Measurements from ENCODE around the gene UNC13A.

Gene UNC13A

DNA sequence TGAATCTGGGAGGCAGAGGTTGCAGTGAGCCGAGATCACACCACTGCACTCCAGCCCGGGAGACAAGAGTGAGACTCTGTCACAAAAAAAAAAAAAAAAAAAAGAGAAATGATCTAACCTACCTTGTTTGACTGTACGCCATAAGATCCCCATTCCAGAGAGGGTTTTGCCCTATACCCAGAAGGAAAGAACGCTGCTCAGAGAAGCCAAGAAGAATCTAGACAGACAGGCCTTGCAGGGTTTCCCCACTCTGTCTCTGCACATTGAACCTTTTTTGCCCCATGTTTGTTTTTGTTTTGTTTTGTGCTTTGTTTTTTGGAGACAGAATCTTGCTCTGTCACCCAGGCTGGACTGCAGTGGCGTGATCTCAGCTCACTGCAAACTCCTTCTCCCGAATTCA, 23.7 kb upstream of the UNC13A start:
- no peak for DNase-seq (ENCODE audit: low read depth in 2 of 2, low spot score in 1 of 2)

DNA sequence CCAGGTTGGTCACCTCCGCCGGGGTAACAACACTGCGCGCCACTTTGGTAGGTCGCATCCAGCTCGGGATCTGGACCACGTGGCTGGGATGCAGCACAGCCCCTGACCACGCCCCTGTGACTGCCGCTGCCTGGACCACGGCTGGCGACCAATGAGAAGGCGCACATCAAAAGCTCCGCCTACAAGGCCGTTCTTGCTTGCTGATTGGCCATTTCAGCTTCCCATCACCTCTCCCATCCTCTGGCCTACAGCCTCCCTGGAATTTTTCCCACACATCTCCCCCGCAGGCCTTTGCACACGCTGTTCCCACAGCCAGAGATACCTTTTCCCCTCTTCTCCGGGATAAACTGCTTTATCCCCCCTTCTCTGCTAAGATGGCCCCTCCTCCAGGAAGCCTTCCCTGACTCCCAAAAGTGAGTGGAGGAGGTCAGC, 18.6 kb upstream of the UNC13A start:
- DNase-seq (ENCODE audit: low read depth in 2 of 2, low spot score in 1 of 2) = no peak

GRCh38 chr19:17703824-17704463, 15.8 kb upstream of the UNC13A start:
- DNase-seq (ENCODE audit: low read depth in 2 of 2, low spot score in 1 of 2) = peak; percentile 23 to 65

DNA sequence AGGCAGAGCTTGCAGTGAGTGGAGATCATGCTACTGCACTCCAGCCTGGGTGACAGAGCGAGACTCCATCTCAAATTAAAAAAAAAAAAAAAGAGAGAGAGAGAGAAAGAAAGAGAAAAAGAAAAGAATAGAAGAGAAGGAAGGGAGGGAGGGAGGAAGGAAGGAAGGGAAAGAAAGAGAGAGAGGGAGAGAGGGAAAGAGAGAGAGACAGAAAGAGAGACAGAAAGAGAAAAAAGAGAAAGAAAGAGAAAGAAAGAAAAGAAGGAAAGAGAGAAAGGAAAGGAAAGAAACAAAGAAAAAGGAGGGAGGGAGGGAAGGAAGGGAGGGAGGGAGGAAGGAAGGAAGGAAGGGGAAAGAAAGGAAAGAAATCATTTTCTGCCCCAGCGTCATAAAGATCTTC, 7.0 kb upstream of the UNC13A start:
- no peak for DNase-seq (ENCODE audit: low read depth in 2 of 2, low spot score in 1 of 2)

DNA sequence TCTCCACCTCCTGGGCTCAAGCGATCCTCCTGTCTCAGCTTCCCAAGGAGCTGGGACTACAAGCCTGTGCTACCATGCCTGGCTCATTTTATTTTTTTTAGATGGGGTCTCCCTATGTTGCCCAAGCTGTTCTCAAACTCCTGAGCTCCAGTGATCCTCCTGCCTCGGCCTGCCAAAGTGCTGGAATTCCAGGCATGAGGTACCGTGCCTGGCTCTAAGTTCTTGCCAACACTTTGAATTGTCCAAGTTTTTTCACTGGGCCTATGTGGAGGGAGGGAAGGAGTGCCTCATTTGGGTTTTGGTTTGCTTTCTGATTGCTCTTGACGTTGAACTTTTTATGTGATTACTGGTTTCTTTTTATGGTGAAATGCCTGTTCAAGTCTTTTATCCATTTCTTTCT, 4.4 kb upstream of the UNC13A start:
- DNase-seq (ENCODE audit: low read depth in 2 of 2, low spot score in 1 of 2) = no peak

DNA sequence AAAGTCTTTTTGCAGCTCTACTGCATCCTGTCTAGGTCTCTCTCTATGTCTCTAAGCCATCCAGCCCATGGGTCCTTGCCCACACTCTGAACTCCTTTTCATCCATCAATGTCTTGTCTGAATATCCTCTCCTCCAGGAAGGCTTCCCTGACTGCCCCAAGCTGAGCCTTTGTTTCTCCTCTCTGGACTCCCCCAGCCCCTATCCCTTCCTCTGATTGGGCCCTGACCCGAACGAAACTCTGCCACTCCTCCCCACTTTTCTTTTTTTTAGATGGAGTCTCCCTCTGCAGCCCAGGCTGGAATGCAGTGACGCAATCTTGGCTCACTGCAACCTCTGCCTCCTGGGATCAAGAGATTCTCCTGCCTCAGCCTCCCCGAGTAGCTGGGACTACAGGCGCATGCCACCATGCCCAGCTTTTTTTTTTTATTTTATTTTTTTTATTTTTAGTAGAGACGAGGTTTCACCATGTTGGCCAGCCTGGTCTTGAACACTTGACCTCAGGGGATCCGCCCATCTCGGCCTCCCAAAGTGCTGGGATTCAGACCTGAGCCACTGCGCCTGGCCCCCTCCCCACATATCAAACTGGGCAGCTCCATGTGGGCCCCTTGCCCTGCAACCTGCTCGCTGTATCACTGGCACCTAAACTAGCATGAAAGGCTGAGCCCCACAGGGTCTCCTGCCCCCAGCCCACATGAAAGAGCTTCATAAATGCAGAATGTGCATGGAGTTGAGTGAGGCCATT, 870 bp upstream of the UNC13A start:
- no peak for DNase-seq (ENCODE audit: low read depth in 2 of 2, low spot score in 1 of 2)

GRCh38 chr19:17687141-17687856, 855 bp downstream of the UNC13A start:
- no peak for DNase-seq (ENCODE audit: low read depth in 2 of 2, low spot score in 1 of 2)

GRCh38 chr19:17686592-17687024, 1.5 kb downstream of the UNC13A start:
- no peak for DNase-seq (ENCODE audit: low read depth in 2 of 2, low spot score in 1 of 2)

DNA sequence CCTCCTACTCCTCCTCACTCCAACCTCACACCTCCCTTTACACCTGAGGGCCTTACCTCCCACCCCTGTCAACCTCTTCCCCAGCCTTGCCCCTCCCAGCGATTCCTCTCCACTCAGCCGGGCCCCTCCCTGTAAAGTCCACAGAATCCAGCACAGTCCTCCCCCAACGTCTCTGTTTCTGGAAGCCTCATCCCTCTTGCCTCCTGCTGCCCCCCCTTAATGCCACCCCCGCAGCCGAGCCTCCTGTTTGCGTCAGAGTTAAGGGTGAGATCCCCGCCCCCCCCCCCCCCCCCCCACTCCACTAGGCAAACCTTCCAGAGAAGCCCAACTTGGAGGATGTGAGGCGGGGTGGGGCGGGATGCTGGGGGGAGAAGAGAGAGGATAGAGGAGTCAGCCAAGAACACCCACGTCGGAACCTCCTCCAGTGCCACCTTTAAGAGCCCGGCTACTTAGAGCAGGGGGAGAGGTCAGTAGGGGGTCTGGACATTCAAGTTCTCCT, 2.1 kb downstream of the UNC13A start:
- no peak for DNase-seq (ENCODE audit: low read depth in 2 of 2, low spot score in 1 of 2)

DNA sequence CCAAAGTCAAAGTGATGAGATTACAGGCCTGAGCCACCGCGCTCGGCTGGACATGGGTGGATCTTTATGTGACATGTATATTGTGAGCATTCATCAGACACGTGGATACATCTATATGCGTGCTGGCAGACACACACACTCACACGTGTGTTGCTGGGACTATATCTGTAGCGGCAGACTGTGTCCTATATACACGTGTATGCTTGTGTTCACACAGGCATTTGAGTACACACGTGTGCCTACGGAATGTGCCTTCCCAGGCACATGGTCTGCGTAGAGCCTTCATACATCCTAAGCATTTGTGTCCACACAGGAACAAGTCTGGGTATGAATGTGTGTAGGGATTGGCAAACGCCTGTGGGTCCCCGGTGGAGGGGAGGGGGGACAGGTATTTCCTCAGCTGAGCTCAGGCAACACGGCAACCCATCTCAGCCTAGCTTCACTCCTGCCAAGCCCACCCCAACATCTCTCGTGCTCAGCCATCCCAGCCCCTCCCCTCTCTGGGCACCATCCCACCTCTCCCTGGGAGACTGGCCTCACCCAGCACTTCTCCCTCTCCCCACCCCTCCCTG, 2.6 kb downstream of the UNC13A start:
- no peak for DNase-seq (ENCODE audit: low read depth in 2 of 2, low spot score in 1 of 2)

DNA sequence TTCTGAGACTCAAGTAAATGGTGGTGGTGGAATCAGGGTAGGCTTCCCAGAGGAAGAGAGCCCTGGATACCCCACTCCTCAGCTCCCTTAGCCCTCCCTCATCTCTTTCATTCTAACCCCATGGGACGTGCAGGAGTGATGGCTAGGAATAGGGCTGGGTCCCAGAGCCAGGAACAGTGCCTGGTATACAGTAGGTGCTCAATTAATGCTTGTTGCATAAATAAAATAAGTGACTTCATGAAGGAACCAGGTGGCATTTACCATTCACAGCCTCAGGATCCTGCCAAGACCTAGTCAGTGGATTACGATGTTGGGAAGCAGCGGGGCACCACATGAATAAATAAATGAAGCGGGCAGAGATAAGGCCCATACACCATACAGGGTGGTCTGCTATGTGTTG, 3.9 kb downstream of the UNC13A start:
- DNase-seq (ENCODE audit: low read depth in 2 of 2, low spot score in 1 of 2) = no peak

DNA sequence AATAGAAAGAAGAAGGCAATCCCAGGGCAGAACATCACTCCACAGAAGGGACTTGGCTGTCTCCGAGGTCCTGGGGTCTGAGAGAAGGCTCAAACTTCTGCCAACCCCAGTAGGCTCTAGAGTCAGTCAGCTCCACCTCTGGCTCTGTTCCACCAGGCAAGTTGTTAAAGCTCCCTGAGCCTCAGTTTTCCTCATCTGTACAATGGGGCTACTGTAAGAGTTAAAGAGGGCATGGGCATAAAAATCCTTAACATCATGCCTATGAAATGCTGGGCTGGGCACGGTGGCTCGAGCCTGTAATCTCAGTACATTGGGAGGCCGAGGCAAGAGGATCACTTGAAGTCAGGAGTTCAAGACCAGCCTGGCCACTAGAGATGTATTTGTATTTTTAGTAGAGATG, 5.1 kb downstream of the UNC13A start:
- DNase-seq (ENCODE audit: low read depth in 2 of 2, low spot score in 1 of 2) = no peak

DNA sequence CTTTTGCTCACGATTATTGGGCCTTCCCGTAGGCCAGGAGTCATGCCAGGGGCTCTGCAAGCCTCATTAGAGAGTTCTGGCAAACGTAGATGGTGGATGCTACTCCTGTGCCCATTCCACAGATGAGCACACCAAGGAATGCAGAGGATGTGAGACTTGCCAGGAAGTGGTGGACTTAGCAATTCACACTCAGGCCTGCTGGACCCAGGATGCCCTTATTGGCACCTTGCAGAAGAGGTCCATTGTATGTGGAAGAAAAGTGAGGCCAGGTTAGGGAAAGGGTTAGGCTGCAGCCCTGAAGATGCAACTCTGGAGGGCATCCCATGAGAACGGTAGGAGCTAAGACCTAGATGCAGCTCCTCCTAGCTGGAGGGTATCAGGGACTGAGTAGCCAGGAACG, 5.9 kb downstream of the UNC13A start:
- DNase-seq (ENCODE audit: low read depth in 2 of 2, low spot score in 1 of 2) = no peak

GRCh38 chr19:17681505-17682125, 6.5 kb downstream of the UNC13A start:
- DNase-seq (ENCODE audit: low read depth in 2 of 2, low spot score in 1 of 2) = no peak

GRCh38 chr19:17680230-17680722, 7.9 kb downstream of the UNC13A start:
- DNase-seq (ENCODE audit: low read depth in 2 of 2, low spot score in 1 of 2) = peak; percentile 14 to 38

- no peak for DNase-seq (ENCODE audit: low read depth in 2 of 2, low spot score in 1 of 2)
These were observed 8.5 kb downstream of the UNC13A start for GRCh38 chr19:17679526-17680229.

DNA sequence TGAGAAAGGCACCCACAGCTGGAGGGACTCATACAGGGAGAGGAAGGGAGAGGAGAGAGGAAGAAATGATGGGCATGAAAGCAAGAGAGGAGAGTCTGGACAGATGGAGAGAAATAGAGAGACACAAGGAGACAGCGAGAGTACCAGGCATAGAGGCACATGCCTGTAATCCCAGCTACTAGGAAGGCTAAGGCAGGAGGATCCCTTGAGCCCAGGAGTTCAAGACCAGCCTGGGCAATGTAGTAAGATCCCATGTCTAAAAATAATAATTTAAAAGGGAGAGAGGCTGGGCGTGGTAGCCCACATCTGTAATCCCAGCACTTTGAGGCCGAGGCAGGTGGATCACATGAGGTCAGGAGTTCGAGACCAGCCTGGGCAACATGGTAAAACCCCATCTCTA, 9.3 kb downstream of the UNC13A start:
- no peak for DNase-seq (ENCODE audit: low read depth in 2 of 2, low spot score in 1 of 2)

DNA sequence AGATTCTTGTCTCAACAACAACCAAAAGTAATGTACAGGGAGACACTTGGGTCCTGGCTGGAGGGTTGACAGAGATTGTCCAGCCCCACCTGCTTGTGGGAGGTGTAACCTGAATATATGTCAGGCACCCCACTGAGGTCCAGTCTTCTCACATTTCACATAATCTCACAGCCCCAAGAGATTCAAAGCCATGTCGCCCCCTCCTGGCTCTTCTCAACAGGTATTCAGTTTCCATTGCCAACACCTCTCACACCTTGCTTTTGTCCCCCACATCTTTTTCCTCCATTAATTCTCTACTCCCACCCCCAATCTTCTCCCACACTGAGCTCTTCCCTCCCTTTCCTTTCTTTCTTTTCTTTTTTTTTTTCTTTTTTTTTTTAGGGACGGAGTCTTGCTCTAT, 11.2 kb downstream of the UNC13A start:
- DNase-seq (ENCODE audit: low read depth in 2 of 2, low spot score in 1 of 2) = no peak

DNA sequence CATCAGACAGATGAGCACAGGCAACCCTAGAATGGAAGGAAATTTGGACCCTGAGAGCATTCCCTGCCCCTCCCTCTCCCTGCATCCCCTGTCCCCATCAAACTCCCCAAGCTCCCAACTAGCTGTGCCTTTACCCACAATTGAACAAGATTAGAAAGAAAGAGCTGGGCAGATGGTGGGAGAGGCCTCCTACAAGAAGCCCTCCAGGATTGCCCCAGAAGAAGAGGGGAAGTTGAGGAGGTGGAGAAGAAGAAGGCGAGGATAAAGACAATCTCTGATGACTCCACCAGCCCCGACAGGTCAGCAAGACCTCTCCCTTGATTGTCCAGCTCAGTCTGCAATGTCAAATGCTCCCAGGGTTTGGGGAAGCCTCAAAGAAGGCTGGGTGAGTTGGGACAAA, 11.9 kb downstream of the UNC13A start:
- DNase-seq (ENCODE audit: low read depth in 2 of 2, low spot score in 1 of 2) = no peak
